Measurements from ENCODE around the gene SDCCAG8.

SDCCAG8 gene

DNA sequence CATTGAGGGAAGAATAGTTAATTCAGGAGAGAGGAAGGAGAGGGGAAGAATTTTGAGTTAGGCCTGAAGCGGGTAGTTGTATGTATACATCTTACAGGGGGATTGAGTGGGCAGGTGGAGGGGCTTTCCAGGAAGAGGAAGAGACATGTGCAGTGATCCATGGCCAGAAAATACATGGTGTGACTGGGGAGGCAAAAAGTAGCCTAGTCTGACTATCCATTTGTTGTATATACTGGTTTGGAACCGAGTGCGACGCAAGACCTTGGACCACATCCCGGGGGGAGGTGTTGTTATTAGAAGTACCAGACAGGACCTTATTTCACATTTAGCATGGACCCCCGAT is 158.3 kb downstream of the SDCCAG8 start:
- no peaks in the 10 kb centered on the region for H3K27me3 Mint-ChIP-seq
- H3K4me1 Mint-ChIP-seq (ENCODE audit: low read depth) = peaks cover 8% of the 10 kb centered on the region
- peaks cover 24% of the 10 kb centered on the region for H3K36me3 Mint-ChIP-seq
- H3K27ac Mint-ChIP-seq = no peak overlapping the region
- H3K9me3 Mint-ChIP-seq (ENCODE audit: low read depth) = no peaks in the 10 kb centered on the region
- H3K4me3 Mint-ChIP-seq = no peak overlapping the region

- Mint-ChIP-seq H3K27me3 (no peaks in the 10 kb centered on the region), H3K4me1 (ENCODE audit: low read depth) (peaks cover 13% of the 10 kb centered on the region), H3K36me3 (peaks cover 24% of the 10 kb centered on the region), H3K9me3 (ENCODE audit: low read depth) (no peaks in the 10 kb centered on the region), H3K27ac (no peak overlapping the region), H3K4me3 (no peak overlapping the region)
Observed at GRCh38 chr1:243415663-243416408, 160.0 kb downstream of the SDCCAG8 start.

DNA sequence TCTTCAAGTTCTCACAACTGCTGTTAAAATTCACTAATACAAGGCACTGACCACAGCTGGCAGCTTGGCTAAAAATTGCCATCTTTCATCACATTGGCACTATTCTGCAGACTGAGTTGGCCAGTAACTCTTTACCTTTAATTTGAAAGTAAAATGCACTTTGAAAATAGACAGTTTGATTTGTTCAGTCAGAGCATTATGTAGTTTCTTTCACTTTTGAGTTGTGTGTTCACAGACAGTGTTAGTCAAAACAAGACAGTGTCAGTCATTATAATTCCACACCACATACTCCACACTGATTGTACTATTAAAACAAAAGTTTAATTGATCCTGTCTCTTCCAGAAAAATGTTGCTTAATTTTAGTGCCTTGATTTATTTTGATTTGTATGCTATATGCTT is 160.7 kb downstream of the SDCCAG8 start:
- no peaks in the 10 kb centered on the region for H3K27me3 Mint-ChIP-seq
- H3K4me3 Mint-ChIP-seq = no peak overlapping the region
- peaks cover 19% of the 10 kb centered on the region for H3K4me1 Mint-ChIP-seq (ENCODE audit: low read depth)
- no peaks in the 10 kb centered on the region for H3K9me3 Mint-ChIP-seq (ENCODE audit: low read depth)
- no peak overlapping the region for H3K27ac Mint-ChIP-seq
- peaks cover 24% of the 10 kb centered on the region for H3K36me3 Mint-ChIP-seq

DNA sequence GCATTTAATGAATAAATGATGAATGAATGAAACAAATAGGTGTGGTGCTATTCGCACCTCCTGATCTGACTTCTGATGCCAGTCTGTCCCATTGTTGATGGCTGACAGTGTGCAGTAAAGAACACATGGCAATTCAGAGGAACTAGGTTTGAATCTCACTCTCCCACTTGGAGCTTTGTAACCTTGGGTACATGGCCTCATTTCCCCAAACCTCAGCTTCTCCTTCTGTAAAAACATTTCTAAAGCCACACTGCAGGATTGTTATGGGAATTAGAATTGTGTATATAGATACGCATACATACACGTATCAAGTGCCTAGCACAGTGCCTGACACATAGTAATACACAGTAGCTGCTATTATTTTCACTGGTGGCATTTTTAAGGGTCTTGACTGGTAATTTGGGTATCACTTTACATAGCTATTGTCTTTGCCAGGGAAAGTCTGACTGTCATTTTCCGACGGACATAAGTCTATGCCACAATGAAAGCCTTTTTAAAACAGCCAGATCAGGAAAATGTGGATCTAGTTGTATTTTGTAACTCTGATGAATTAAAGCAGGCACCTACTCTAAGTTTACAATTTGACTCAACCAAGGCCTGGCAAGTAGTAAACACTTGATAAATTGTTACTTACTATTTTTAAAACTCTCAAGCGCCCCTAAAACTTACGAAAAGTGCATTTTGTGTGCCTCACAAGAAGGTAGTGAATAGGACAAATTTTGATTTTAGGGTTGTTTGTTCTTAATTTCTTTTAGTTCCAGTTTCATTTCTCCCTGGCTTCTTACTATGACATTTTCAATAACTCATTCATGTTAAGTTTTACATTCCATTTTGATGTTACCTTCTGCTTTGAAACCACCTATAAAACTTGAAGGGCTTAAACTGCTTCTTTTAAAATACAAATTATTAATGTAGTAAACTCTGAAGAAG is 164.4 kb downstream of the SDCCAG8 start:
- H3K27ac Mint-ChIP-seq = no peak overlapping the region

DNA sequence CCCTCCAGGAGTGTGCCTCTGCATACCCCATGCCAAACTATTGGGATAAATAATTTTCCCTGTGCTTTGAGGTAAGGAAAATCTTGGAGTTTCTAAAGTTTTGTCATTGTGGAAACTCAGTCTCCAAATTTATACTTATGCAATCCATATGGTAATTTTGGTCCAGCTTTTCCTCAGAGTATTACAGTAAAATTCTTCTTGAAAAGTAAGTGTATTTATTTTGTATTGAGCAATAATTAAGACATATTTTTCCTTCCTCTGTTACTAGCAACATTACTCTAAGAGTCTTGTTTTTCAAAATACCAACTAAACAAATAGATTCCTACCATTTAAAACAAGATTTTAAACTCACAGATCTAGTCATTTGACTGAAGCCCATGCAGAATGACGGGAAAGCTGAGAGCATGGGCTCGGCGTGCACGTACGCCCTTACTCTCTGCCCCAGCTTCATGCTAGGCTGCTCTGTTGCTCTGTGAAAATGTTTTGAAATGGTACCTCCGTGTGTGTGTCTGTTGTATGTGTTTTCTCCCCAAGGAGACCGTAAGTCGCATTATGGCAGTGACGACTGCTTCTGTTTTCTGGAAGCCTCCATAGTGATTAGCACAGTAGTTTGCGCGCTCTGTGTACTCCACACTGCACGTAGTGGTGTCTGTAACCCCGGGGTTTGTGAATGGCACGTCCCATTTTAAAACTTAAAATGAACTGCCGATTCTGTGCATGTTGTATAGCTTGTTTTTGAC is 165.3 kb downstream of the SDCCAG8 start:
- peaks cover 22% of the 10 kb centered on the region for H3K4me1 Mint-ChIP-seq (ENCODE audit: low read depth)
- H3K27me3 Mint-ChIP-seq = no peaks in the 10 kb centered on the region
- H3K4me3 Mint-ChIP-seq = peak overlapping the region; percentile 51
- H3K9me3 Mint-ChIP-seq (ENCODE audit: low read depth) = no peaks in the 10 kb centered on the region
- peaks cover 19% of the 10 kb centered on the region for H3K36me3 Mint-ChIP-seq
- H3K27ac Mint-ChIP-seq = no peak overlapping the region

More for the DNA sequence above, 164.4 kb downstream of the SDCCAG8 start:
- no peaks in the 10 kb centered on the region for H3K9me3 Mint-ChIP-seq (ENCODE audit: low read depth)
- no peak overlapping the region for H3K4me3 Mint-ChIP-seq
- no peaks in the 10 kb centered on the region for H3K27me3 Mint-ChIP-seq
- H3K4me1 Mint-ChIP-seq (ENCODE audit: low read depth) = peaks cover 22% of the 10 kb centered on the region
- H3K36me3 Mint-ChIP-seq = peaks cover 22% of the 10 kb centered on the region

GRCh38 chr1:243421784-243422183 is 165.9 kb downstream of the SDCCAG8 start:
- H3K4me3 Mint-ChIP-seq = peak overlapping the region; percentile 51
- no peaks in the 10 kb centered on the region for H3K9me3 Mint-ChIP-seq (ENCODE audit: low read depth)
- H3K4me1 Mint-ChIP-seq (ENCODE audit: low read depth) = peaks cover 19% of the 10 kb centered on the region
- H3K27me3 Mint-ChIP-seq = no peaks in the 10 kb centered on the region
- H3K36me3 Mint-ChIP-seq = peaks cover 21% of the 10 kb centered on the region
- H3K27ac Mint-ChIP-seq = peak overlapping the region; percentile 41

- Mint-ChIP-seq H3K27ac (no peak overlapping the region), H3K9me3 (ENCODE audit: low read depth) (no peaks in the 10 kb centered on the region), H3K4me3 (no peak overlapping the region), H3K27me3 (no peaks in the 10 kb centered on the region), H3K36me3 (peaks cover 22% of the 10 kb centered on the region), H3K4me1 (ENCODE audit: low read depth) (peaks cover 19% of the 10 kb centered on the region)
Observed at GRCh38 chr1:243422362-243422761, 166.5 kb downstream of the SDCCAG8 start.

DNA sequence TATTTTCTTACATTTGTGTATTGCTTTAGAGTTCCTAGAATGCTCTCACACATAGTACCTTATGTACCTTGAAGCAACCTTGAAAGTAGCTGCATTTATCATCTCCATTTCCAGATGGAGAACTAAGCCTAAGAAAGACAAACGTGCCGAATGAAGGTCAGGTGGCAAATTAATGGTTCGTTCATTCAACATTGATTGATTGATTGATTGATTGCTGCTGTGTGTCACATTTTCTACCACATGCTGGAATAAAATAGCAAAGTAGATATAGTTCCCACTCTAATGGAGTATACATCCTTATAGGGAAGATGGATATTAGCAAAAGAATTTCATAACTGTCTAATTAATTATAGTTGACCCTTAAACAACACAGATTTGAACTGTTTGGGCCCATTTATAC is 172.2 kb downstream of the SDCCAG8 start:
- Mint-ChIP-seq H3K9me3 (ENCODE audit: low read depth) (no peaks in the 10 kb centered on the region), H3K4me1 (ENCODE audit: low read depth) (no peaks in the 10 kb centered on the region), H3K27ac (no peak overlapping the region), H3K36me3 (peaks cover 29% of the 10 kb centered on the region), H3K4me3 (no peak overlapping the region), H3K27me3 (no peaks in the 10 kb centered on the region)

DNA sequence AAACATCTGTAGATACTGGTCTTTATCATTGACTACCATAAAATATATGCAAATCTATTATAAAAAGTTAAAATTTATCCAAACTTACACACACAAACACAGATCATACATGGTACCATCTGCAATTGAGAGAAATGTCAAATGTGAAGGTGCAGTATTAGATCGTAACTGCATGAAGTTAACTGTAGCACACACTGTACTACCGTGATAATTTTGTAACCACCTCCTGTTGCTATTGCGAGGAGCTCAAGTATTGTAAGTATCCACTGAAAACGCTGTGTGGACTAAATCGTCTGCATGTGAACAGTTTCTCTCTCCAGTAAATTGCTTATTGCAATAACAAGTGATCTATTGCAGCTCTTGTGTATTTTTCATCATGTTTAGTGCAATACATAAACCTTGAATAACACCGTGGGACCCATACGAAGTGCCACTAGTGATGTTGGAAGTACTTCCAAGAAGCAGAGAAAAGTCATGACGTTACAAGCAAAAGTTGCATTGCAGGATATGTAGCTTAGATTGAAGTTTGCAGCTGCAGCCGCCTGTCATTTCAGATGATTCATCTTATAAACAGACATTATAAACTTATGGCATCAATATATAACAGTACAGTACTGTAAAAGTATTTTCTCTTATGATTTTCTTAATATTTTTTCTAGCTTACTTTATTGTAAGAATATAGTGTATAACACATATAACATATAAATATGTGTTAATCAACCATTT is 172.9 kb downstream of the SDCCAG8 start:
- Mint-ChIP-seq H3K4me3 (no peak overlapping the region), H3K36me3 (peaks cover 29% of the 10 kb centered on the region), H3K4me1 (ENCODE audit: low read depth) (no peaks in the 10 kb centered on the region), H3K27ac (no peak overlapping the region), H3K27me3 (no peaks in the 10 kb centered on the region), H3K9me3 (ENCODE audit: low read depth) (no peaks in the 10 kb centered on the region)

DNA sequence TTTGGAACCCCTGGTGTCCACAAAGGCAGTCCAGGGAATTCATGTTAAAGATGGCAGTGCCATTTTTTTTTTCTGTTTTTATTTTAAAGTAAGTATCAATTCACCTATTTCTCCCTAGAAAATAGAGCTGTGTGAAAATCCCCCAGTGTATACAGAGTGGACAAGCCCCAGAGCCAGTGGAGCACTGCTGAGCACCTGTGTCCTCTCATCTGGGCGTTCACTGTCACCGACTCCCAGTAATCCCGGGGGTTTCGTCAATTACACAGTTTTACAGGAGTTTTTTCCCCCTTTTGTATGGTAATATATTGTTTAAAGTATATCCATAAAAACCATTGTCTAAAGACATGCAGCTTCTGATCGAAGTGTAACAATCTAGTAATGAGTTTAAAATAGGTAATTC is 175.8 kb downstream of the SDCCAG8 start:
- Mint-ChIP-seq H3K9me3 (ENCODE audit: low read depth) (no peaks in the 10 kb centered on the region), H3K4me3 (no peak overlapping the region), H3K36me3 (peaks cover 25% of the 10 kb centered on the region), H3K4me1 (ENCODE audit: low read depth) (no peaks in the 10 kb centered on the region), H3K27ac (no peak overlapping the region), H3K27me3 (no peaks in the 10 kb centered on the region)

DNA sequence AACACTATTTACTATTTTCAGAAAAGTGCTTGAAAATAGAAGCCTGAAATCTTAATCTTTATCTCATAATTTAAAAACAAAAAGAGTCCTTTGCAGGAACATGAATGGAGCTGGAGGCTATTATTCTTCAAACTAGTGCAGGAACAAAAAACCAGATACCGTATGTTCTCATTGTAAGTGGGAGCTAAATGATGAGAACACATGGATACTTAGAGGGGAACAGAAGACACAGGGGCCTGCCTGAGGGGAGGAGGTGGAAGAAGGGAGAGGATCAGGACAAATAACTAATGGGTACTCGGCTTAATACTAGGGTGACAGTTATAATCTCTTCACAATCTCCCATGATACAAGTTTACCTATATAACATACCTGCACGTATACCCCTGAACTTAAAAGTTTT is 176.3 kb downstream of the SDCCAG8 start:
- Mint-ChIP-seq H3K36me3 (peaks cover 20% of the 10 kb centered on the region), H3K4me3 (no peak overlapping the region), H3K27me3 (no peaks in the 10 kb centered on the region), H3K27ac (no peak overlapping the region), H3K4me1 (ENCODE audit: low read depth) (no peaks in the 10 kb centered on the region), H3K9me3 (ENCODE audit: low read depth) (no peaks in the 10 kb centered on the region)

GRCh38 chr1:243433737-243434370 is 178.0 kb downstream of the SDCCAG8 start:
- Mint-ChIP-seq H3K4me1 (ENCODE audit: low read depth) (no peaks in the 10 kb centered on the region), H3K27ac (no peak overlapping the region), H3K9me3 (ENCODE audit: low read depth) (no peaks in the 10 kb centered on the region), H3K36me3 (peaks cover 14% of the 10 kb centered on the region), H3K4me3 (no peak overlapping the region), H3K27me3 (no peaks in the 10 kb centered on the region)

- Mint-ChIP-seq H3K4me3 (no peak overlapping the region), H3K27ac (no peak overlapping the region), H3K9me3 (ENCODE audit: low read depth) (no peaks in the 10 kb centered on the region), H3K4me1 (ENCODE audit: low read depth) (no peaks in the 10 kb centered on the region), H3K36me3 (peaks cover 14% of the 10 kb centered on the region), H3K27me3 (no peaks in the 10 kb centered on the region)
Observed at GRCh38 chr1:243434594-243434993, 178.8 kb downstream of the SDCCAG8 start.

DNA sequence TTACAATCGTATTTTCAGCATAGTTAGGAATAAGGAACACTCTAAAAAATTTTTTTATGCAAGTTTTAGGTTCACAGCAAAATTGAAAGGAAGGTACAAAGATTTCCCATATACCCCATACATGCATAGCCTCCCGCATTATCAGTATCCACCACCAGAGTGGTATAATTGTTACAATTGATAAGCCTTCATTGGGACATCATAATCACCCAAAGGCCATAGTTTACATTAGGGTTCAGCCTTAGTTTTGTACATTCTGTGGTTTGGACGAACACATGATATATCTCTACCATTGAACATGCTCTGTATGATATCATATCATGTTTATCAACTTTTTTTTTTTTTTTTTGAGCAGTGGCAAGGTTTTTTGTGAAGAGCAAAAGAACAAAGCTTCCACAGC is 180.0 kb downstream of the SDCCAG8 start:
- no peaks in the 10 kb centered on the region for H3K27me3 Mint-ChIP-seq
- peaks cover 10% of the 10 kb centered on the region for H3K36me3 Mint-ChIP-seq
- H3K9me3 Mint-ChIP-seq (ENCODE audit: low read depth) = no peaks in the 10 kb centered on the region
- H3K4me1 Mint-ChIP-seq (ENCODE audit: low read depth) = no peaks in the 10 kb centered on the region
- H3K27ac Mint-ChIP-seq = no peak overlapping the region
- H3K4me3 Mint-ChIP-seq = no peak overlapping the region
